T-helper 2 cell treated with Interferon-gamma antibody and Interleukin-4, amounts not matched to agents 100 ng/mL and 5 ng/mL, for 36 hours (primary cell): ENCODE data around the gene FOXN3. TPM values are rescaled to one million over a fixed set of nuclear protein-coding genes. Genes with fewer than 3 reads are reported as not detected.

Source experiments
- intact Hi-C: fragments of 100-400 bp; cut with micrococcal nuclease; formaldehyde crosslinking; loops from one replicate; pipeline ENCODE4 v1.15.1; 2023
- total RNA-seq: library from RNA; stranded (reverse); gene quantifications from 2 replicates; pipeline ENCODE4 v1.2.3, GENCODE V29; 2022

FOXN3 gene
- total RNA-seq, 1 donor from 2014 or later = 109 TPM

- intact Hi-C loops = no loop called here
These were observed 76.5 kb downstream of the FOXN3 start for GRCh38 chr14:89340200-89341181.

GRCh38 chr14:89339579-89339978 lies 77.5 kb downstream of the FOXN3 start:
- intact Hi-C loops = no loop called here

- intact Hi-C loops = no loop called here
These were observed 77.9 kb downstream of the FOXN3 start for GRCh38 chr14:89339158-89339557.

- intact Hi-C loops = no loop called here
These were observed 80.7 kb downstream of the FOXN3 start for GRCh38 chr14:89336338-89336737.

- intact Hi-C loops = no loop called here
These were observed 85.0 kb downstream of the FOXN3 start for GRCh38 chr14:89332031-89332430.

- intact Hi-C loops = no loop called here
These were observed 85.6 kb downstream of the FOXN3 start for GRCh38 chr14:89331398-89331797.

GRCh38 chr14:89330236-89331002 lies 86.6 kb downstream of the FOXN3 start:
- intact Hi-C loops = no loop called here

GRCh38 chr14:89327771-89328212 lies 89.2 kb downstream of the FOXN3 start:
- intact Hi-C loops = no loop called here

- intact Hi-C loops = no loop called here
These were observed 91.1 kb downstream of the FOXN3 start for GRCh38 chr14:89325959-89326358.

GRCh38 chr14:89325299-89325883 lies 91.6 kb downstream of the FOXN3 start:
- intact Hi-C loops = no loop called here

GRCh38 chr14:89324501-89325298 lies 92.3 kb downstream of the FOXN3 start:
- intact Hi-C loops = no loop called here

GRCh38 chr14:89320381-89321000 lies 96.5 kb downstream of the FOXN3 start:
- intact Hi-C loops = no loop called here

GRCh38 chr14:89319687-89320086 lies 97.3 kb downstream of the FOXN3 start:
- intact Hi-C loops = no loop called here

- intact Hi-C loops = no loop called here
These were observed 99.9 kb downstream of the FOXN3 start for GRCh38 chr14:89317051-89317691.

- intact Hi-C loops = no loop called here
These were observed 101.3 kb downstream of the FOXN3 start for GRCh38 chr14:89315493-89316470.

- intact Hi-C loops = no loop called here
These were observed 102.8 kb downstream of the FOXN3 start for GRCh38 chr14:89314274-89314673.

GRCh38 chr14:89312932-89313331 lies 104.1 kb downstream of the FOXN3 start:
- intact Hi-C loops = no loop called here

- intact Hi-C loops = no loop called here
These were observed 106.8 kb downstream of the FOXN3 start for GRCh38 chr14:89310211-89310610.

GRCh38 chr14:89309670-89310177 lies 107.3 kb downstream of the FOXN3 start:
- intact Hi-C loops = no loop called here
